ENCODE data around the gene TSPEAR.

DNA sequence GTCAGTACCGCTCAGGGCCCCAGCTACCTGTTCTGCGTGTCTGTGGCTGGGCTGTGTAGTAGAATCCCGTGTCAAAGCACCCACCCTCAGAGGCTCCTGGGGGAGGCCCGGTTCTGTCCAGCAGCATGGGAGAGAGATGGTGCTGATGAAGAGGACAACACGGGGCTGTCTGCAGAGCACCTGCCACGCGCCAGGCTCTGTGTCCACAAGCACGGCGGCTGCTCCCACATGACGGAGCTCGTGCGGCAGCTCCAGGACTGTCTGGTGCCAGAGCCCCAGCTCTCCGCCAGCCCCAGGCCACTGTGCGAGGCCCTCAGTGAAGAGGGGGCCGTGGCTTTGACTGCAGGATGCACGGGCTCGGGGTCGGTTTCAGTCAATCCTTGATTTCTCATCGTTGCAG, 42.0 kb upstream of the TSPEAR start:
- TF ChIP-seq CTCF (IDR thresholded peaks at IDR 0.05) (no peak), POLR2A (IDR thresholded peaks at IDR 0.05) (no peak)
